CD14-positive monocyte (primary cell): ENCODE data around the gene ENOPH1. TPM values are rescaled to one million over a fixed set of nuclear protein-coding genes. Genes with fewer than 3 reads are reported as not detected.

Experiments used
- DNase-seq, 3 donors: peaks; one replicate each; pipeline ENCODE4 v3.0.0-alpha.2; 2011 to 2022
- H2AFZ ChIP-seq: 2 replicates; pipeline ENCODE4 v1.6.0; 2012; ENCODE audit warnings: mild to moderate bottlenecking, low read depth, low read length, inconsistent platforms; ENCODE audit not compliant: insufficient read depth, poor library complexity, severe bottlenecking
- H3K27ac ChIP-seq, 2 donors: 1 replicate in 1 of 2; 2 replicates in 1 of 2; pipeline ENCODE4 v1.5.1; 2012 to 2013; ENCODE audit warnings: low read length in 2 of 2, control low read depth in 1 of 2, inconsistent platforms in 1 of 2, low read depth in 1 of 2, mild to moderate bottlenecking in 1 of 2
- H3K27me3 ChIP-seq, 2 donors: one replicate each; pipeline versions ENCODE4 v1.6.0 to v1.6.1; 2011 to 2013; ENCODE audit warnings: low read length in 2 of 2; ENCODE audit not compliant: control insufficient read depth in 2 of 2, insufficient read depth in 2 of 2
- H3K36me3 ChIP-seq, 2 donors: replicated peaks in 1 of 2; 1 replicate in 1 of 2; 2 replicates in 1 of 2; pipeline versions ENCODE4 v1.5.1 to v1.6.1; 2012 to 2013; ENCODE audit warnings: low read length in 2 of 2, control low read depth in 1 of 2, inconsistent platforms in 1 of 2, mild to moderate bottlenecking in 1 of 2; ENCODE audit not compliant: insufficient read depth in 2 of 2, control insufficient read depth in 1 of 2
- H3K4me1 ChIP-seq, 2 donors: 1 replicate in 1 of 2; 2 replicates in 1 of 2; pipeline versions ENCODE4 v1.5.1 to v1.6.1; 2012 to 2013; ENCODE audit warnings: low read length in 2 of 2, control low read depth in 1 of 2, inconsistent platforms in 1 of 2, mild to moderate bottlenecking in 1 of 2, moderate library complexity in 1 of 2; ENCODE audit not compliant: insufficient read depth in 2 of 2, control insufficient read depth in 1 of 2
- H3K4me2 ChIP-seq: replicated peaks from 2 replicates; pipeline ENCODE3; 2012; ENCODE audit warnings: low read length, moderate library complexity, mild to moderate bottlenecking; ENCODE audit not compliant: poor library complexity, severe bottlenecking; ENCODE audit errors: extremely low read depth
- H3K4me3 ChIP-seq, 3 experiments: fragments of 200-600 bp in 1 of 3; sonication (generic) in 1 of 3; replicated peaks in 1 of 3; 1 replicate in 2 of 3; 2 replicates in 1 of 3; pipeline ENCODE4 v1.5.1; 2011 to 2013; ENCODE audit warnings: low read length in 3 of 3, mild to moderate bottlenecking in 3 of 3, control low read depth in 2 of 3, low read depth in 2 of 3, inconsistent platforms in 1 of 3, moderate library complexity in 1 of 3
- H3K79me2 ChIP-seq: 2 replicates; pipeline ENCODE4 v1.6.0; 2012; ENCODE audit warnings: mild to moderate bottlenecking, control low read depth, inconsistent platforms, low read length, moderate library complexity; ENCODE audit not compliant: insufficient read depth
- H3K9ac ChIP-seq: 2 replicates; pipeline ENCODE4 v1.6.0; 2017; ENCODE audit warnings: low read length, mild to moderate bottlenecking; ENCODE audit not compliant: insufficient read depth, poor library complexity, severe bottlenecking
- H3K9me3 ChIP-seq, 2 donors: replicated peaks in 1 of 2; 1 replicate in 1 of 2; 2 replicates in 1 of 2; pipeline versions ENCODE4 v1.5.1 to v1.6.1; 2012 to 2013; ENCODE audit warnings: low read length in 2 of 2, control low read depth in 1 of 2; ENCODE audit not compliant: control insufficient read depth in 1 of 2, insufficient read depth in 1 of 2
- H4K20me1 ChIP-seq: 2 replicates; pipeline ENCODE4 v1.6.0; 2012; ENCODE audit warnings: mild to moderate bottlenecking, low read length, control low read depth, moderate library complexity; ENCODE audit not compliant: insufficient read depth
- H3K27ac Mint-ChIP-seq, 7 donors: one replicate each; pipeline ENCODE4 v1.8.0; 2020; ENCODE audit warnings: mild to moderate bottlenecking in 7 of 7, mixed read lengths in 7 of 7, moderate library complexity in 6 of 7, inconsistent platforms in 2 of 7
- H3K27me3 Mint-ChIP-seq, 3 donors: one replicate each; pipeline ENCODE4 v1.8.0; 2021 to 2022; ENCODE audit warnings: low read depth in 3 of 3, mild to moderate bottlenecking in 3 of 3, mixed read lengths in 3 of 3, moderate library complexity in 3 of 3, inconsistent platforms in 1 of 3
- H3K36me3 Mint-ChIP-seq, 2 donors: one replicate each; pipeline ENCODE4 v1.8.0; 2020; ENCODE audit warnings: mixed read lengths in 2 of 2, inconsistent platforms in 1 of 2, mild to moderate bottlenecking in 1 of 2
- H3K4me1 Mint-ChIP-seq: one replicate; pipeline ENCODE4 v1.8.0; 2020; ENCODE audit warnings: mild to moderate bottlenecking, mixed read lengths
- H3K4me3 Mint-ChIP-seq, 2 donors: one replicate each; pipeline ENCODE4 v1.8.0; 2020; ENCODE audit warnings: mild to moderate bottlenecking in 2 of 2, mixed read lengths in 2 of 2, moderate library complexity in 1 of 2
- H3K9me3 Mint-ChIP-seq, 7 donors: one replicate each; pipeline ENCODE4 v1.8.0; 2020 to 2022; ENCODE audit warnings: mixed read lengths in 7 of 7, mild to moderate bottlenecking in 6 of 7, moderate library complexity in 6 of 7, inconsistent platforms in 2 of 7
- CTCF ChIP-seq: fragments of 200-600 bp; IDR thresholded peaks from one replicate; pipeline ENCODE4 v1.8.0; 2022; ENCODE audit warnings: antibody characterized with exemption, mild to moderate bottlenecking
- whole genome bisulfite sequencing: methylation state at CpG from one replicate; pipeline ENCODE4 v1.1.5; 2013; ENCODE audit warnings: missing lambda C conversion rate; ENCODE audit not compliant: insufficient coverage; 5-methylcytosine and 5-hydroxymethylcytosine counted together
- intact Hi-C, 2 donors: fragments of 100-400 bp; cut with micrococcal nuclease; formaldehyde crosslinking; loops; one replicate each; pipeline versions ENCODE4 v1.15.0 to v1.15.1; 2023
- polyA plus RNA-seq, 3 donors: library from polyadenylated mRNA; depleted of rRNA in 1 of 3; unstranded in 2 of 3; stranded (reverse) in 1 of 3; fragments of 300-500 nt in 2 of 3; fragments of >200 nt in 1 of 3; fragmentation: Illumina TruSeq in 2 of 3; gene quantifications; 1 replicate in 2 of 3; 2 replicates in 1 of 3; pipeline ENCODE4 v1.2.3, GENCODE V29; 2012 to 2021

ENOPH1 gene
- polyA plus RNA-seq, 3 donors: 6.1 to 23.4 (median 22.0) TPM

DNA sequence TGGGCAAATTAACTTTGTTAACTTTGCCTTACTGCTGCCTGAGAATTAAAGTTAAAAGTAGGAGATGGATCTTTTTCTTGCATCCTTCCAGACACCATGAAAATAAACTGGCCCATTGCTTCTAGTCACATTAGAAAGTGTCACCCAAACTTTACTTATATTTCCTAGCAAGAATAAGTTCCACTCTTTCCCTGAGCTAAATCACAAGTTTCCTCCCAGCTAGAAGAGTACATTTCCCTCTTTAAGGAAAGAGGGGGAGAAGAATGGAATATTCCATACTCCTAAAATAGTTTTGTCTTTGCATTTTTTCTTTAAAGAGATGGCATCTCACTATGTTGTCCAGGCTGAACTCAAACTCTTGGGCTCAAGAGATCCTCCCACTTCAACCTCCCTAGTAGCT lies 77.6 kb downstream of the ENOPH1 start:
- Histone ChIP-seq H3K4me3 (no peak overlapping the region), H3K4me1 (no peaks in the 10 kb centered on the region), H3K36me3 (no peaks in the 10 kb centered on the region), H3K9ac (no peak overlapping the region), H3K4me2 (no peak overlapping the region), H2AFZ (no peak overlapping the region), H4K20me1 (no peaks in the 10 kb centered on the region), H3K27ac (no peak overlapping the region), H3K79me2 (no peaks in the 10 kb centered on the region), H3K27me3 (no peaks in the 10 kb centered on the region), H3K9me3 (no peaks in the 10 kb centered on the region)
- TF ChIP-seq CTCF: no peak
- Mint-ChIP-seq H3K4me3 (no peak overlapping the region), H3K9me3 (peaks cover 0 to 9% (median 0%) of the 10 kb centered on the region in 7 donors), H3K27ac (no peak overlapping the region), H3K27me3 (peaks cover 2 to 3% (median 2%) of the 10 kb centered on the region in 3 donors), H3K36me3 (no peaks in the 10 kb centered on the region), H3K4me1 (no peaks in the 10 kb centered on the region)
- no peak for DNase-seq
- intact Hi-C loops: no loop called here

- no peak overlapping the region for H3K4me3 Mint-ChIP-seq
- Histone ChIP-seq H3K4me1 (no peaks in the 10 kb centered on the region), H3K79me2 (no peaks in the 10 kb centered on the region), H3K36me3 (no peaks in the 10 kb centered on the region), H2AFZ (no peak overlapping the region), H3K9me3 (no peaks in the 10 kb centered on the region), H3K27ac (no peak overlapping the region), H4K20me1 (no peaks in the 10 kb centered on the region), H3K4me3 (no peak overlapping the region), H3K9ac (no peak overlapping the region), H3K27me3 (no peaks in the 10 kb centered on the region), H3K4me2 (no peak overlapping the region)
- intact Hi-C loops: no loop called here
- 90% methylated on average over 2 of the region's 5 CpGs for WGBS
- no peak for TF ChIP-seq CTCF
- peaks cover 0 to 10% (median 0%) of the 10 kb centered on the region in 7 donors for H3K9me3 Mint-ChIP-seq
- no peaks in the 10 kb centered on the region for H3K36me3 Mint-ChIP-seq
- H3K27ac Mint-ChIP-seq: no peak overlapping the region
- H3K27me3 Mint-ChIP-seq: peaks cover 0 to 2% (median 2%) of the 10 kb centered on the region in 3 donors
- no peaks in the 10 kb centered on the region for H3K4me1 Mint-ChIP-seq
- DNase-seq: no peak
Measured at GRCh38 chr4:82508806-82509428, 78.5 kb downstream of the ENOPH1 start.
